ENCODE data around the gene TBC1D9B.

Gene TBC1D9B

DNA sequence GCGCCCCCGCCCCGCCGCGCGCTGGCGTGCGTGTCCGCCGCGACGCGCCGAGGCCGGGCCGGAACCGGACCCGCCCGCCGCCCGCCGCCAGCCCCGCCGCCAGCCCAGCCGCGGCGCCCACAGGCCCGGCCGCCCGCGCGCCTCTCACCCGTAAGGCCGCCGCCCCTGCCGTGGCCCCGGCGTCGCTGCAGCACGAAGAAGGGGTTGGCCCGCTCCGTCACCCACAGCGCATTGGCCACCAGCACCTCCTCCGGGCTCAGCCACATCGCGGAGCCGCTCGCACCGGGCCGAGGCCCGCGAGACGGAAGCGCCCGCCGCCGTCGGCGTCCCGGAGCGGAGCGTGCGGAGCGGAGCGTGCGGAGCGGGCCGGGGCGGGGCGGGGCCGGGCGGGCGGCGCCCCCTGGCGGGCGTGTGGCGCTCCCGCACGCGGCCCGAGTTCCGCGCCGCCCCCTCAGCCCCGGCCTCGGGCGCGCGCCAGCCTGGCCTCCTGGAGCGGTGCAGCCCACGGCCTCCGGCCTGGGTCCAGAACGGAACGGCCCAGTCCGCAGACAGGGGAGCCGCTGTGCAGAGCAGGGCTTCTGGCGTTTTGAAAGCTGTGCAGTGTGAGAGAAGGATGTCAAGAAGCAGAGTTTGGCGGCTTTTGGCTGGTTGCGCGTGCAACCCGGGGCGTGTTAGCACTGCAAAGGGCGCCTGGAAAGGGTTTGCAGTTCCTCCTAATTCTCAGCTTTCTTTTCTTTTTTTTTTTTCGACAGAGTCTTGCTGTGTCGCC is at the start of gene TBC1D9B:
TBC1D9B (minus strand) TSS at position 342 of the 769 bp plus-strand sequence; CDS start at position 266, 76 bp downstream.
- peak; percentile 13 to 46 for DNase-seq (ENCODE audit: extremely low read depth in 1 of 2, low read depth in 1 of 2)

DNA sequence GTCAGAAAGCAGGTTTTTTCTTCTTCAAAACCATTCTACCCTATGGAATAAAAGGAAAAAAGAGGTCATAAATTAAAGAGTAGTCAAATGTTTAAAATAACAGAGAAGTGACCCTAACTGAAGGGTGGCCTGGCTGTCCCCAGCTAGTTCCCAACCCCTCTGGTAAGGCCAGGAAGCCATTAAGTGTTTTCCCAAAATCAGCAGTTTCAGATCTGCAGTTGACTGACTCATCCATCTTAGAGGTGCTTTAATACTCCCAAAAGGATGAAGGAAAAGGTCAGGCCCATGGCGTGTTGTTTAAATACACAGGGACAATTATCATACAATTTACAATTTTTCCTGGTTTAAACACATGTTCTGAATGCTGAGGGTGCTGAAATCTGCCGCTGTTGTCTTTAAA is 47.9 kb upstream of the TBC1D9B start:
- no peak for DNase-seq (ENCODE audit: extremely low read depth in 1 of 2, low read depth in 1 of 2)

DNA sequence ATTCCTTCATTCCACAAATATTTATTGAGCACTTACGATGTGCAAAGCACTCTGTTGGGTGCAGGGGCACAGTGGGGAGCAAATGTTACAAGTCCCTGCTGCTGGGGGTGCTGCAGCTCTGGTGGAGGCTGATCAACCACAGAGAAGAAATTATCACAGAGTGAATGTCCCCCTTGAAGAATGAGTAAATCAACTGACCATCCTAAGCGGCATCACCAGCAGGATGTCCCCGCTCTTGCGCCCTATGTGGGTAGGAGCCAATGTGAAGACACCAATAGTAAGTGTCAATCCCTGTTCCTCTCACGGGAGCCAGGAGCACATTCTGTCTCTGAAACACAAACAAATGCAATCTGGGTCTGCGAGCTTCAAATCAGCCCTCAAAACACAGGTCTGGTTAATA is 47.4 kb upstream of the TBC1D9B start:
- DNase-seq (ENCODE audit: extremely low read depth in 1 of 2, low read depth in 1 of 2): no peak

DNA sequence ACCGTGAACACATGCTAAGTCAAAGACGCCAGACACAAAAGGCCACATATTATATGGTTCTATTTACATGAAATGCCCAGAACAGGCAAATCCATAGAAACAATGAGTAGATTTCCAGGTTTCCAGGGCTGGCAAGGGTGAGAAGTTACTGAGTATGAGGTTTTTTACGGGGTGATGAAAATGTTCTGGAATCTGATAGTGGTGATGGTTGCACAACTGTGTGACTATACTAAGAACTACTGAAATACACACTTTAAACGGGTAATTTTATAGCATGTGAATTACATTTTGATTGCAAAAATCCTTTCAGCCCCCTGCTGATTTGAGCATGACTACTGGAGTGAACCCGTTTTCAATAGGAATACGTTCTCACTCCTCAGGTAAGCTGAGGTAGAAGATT is 46.7 kb upstream of the TBC1D9B start:
- no peak for DNase-seq (ENCODE audit: extremely low read depth in 1 of 2, low read depth in 1 of 2)

DNA sequence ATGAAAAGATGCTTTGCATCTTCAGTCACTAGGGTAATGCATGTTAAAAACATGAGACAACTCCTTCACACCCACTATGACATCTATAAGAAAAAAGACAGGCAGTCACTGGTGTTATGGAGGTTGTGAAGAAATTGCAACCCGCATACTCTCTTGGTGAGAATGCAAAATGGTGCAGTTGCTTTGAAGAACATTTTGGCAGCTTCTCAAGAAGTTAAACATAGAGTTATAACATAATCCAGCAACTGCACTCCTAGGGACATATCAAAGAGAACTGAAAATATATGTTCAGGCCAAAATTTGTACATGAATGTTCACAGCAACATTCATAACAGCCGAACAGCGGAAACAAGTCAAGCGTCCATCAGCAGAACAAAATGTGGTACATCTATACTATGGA is 46.3 kb upstream of the TBC1D9B start:
- DNase-seq (ENCODE audit: extremely low read depth in 1 of 2, low read depth in 1 of 2): no peak

DNA sequence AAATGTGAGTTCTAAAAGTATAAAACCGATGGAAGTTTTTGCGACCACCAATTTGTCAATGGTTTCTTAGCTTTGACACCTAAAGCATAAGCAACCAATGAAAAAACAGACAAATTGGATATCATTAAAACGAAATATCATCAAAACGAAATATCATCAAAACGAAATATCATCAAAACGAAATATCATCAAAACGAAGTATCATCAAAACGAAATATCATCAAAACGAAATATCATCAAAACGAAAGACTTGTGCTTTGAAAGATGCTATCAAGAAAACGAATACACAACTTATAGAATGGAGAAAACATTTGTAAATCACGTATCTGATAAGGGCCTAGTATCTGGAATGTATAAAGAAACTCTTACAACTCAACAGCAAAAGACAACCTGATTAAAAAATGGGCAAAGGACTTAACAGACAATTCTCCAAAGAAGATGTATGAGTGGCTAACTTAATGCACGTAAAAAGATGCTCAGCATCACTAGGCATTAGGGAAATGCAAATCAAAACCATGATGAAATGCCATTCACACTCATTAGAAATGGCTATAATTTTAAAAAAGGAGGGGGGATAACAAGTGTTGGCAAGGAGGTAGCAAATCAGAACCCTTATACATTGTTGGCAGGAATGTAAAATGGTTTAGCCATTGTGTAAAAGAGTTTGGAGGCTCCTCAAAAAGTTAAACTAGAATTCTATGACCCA is 29.4 kb upstream of the TBC1D9B start:
- no peak for DNase-seq (ENCODE audit: extremely low read depth in 1 of 2, low read depth in 1 of 2)

DNA sequence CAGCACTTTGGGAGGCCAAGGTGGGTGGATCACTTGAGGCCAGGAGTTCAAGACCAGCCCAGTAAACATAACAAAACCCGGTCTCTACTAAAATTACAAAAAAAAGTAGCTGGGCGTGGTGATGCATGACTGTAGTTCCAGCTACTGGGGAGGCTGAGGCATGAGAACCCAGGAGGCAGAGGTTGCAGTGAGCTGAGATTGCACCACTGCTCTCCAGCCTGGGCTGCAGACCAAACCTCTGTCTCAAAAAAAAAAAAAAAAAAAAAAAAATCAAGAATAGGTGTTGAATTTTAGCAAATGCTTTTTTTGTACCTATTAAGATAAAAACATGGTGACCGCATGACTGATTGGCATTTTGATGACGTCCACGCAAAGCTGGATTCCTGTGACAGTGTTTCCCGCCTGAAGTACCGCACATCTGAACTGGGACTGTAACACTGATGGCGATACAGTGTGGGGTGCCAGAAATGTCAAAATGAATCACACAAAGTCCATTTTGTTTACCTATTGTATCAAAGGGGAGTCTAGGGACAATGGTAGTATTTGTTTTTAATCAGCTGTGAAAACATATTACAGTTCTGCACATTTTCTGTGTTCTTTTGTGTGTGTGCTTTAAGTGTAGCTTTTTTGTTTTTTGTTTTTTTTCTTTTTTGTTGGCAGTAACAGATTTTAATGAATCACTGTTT is 23.2 kb upstream of the TBC1D9B start:
- no peak for DNase-seq (ENCODE audit: extremely low read depth in 1 of 2, low read depth in 1 of 2)

DNA sequence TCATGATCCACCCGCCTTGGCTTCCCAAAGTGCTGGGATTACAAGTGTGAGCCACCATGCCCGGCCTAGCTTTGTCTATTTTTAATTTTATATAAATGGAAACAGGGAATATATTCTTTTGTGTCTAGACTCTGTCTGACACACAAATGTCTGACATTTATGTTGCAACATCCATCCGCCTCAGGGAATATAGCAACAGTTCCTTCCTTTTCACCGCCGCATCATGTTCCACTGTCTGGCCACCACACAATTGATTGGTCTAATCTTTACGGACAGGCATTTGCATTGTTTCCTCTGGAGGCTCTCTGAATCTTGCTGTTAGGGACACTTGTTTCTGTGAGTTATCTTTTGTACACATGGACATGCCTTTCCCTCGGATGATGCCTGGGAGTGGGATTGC is 20.1 kb upstream of the TBC1D9B start:
- no peak for DNase-seq (ENCODE audit: extremely low read depth in 1 of 2, low read depth in 1 of 2)

DNA sequence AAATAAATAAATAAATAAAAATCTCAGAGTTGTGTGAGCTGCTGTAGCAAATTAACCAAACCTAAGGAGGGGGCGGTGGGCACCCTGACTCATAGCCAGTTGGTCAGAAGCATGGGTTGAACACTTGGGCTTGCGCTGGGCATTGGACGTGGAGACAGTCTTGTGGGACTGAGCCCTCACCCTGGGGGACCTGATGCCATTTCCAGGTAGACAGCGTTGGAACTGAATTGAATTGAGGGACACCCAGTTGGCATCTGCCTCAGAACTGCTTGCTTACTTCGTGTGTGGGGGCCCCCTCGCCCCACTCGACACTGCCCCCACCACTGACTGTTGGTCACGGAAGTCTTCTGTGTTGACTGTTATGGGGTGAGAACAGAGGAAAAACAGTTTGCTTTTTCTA is 19.0 kb upstream of the TBC1D9B start:
- DNase-seq (ENCODE audit: extremely low read depth in 1 of 2, low read depth in 1 of 2): no peak

DNA sequence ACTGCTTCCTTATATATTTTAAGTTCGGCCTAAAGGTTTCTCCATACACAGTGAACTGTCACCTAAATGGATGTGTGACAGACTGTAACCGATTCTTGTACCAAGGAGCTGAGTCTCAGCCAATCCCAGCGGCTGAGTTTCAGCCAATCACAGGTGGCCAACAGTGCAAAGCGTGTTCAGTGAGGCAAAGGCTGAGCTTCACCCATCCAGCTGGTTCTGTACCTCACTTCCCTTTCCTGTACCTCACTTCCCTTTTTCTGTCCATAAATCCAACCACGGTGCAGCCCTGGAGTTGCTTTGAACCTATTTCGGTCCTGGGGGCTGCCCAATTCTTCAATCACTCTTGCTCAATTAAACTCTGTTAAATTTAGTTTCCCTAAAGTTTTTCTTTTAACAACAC is 15.7 kb upstream of the TBC1D9B start:
- DNase-seq (ENCODE audit: extremely low read depth in 1 of 2, low read depth in 1 of 2): no peak

DNA sequence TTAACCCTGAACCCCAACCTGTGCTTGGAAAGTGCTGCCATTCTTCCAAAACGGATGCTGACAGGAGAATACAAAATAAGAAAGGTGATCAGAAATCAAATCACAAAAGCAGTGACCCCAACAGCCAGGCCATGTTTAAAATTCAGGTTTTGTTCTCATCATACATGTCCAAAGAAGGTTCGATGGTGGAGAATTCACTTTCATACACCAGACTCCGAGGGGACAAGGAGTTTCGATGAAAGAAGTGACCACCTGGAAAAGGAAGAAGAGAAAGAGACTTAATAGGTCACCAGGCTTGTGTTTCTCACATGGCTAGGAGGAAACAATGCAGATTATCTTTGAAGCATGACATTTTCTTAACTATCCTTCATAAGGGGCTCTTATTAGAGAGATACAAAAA is 12.5 kb upstream of the TBC1D9B start:
- no peak for DNase-seq (ENCODE audit: extremely low read depth in 1 of 2, low read depth in 1 of 2)

DNA sequence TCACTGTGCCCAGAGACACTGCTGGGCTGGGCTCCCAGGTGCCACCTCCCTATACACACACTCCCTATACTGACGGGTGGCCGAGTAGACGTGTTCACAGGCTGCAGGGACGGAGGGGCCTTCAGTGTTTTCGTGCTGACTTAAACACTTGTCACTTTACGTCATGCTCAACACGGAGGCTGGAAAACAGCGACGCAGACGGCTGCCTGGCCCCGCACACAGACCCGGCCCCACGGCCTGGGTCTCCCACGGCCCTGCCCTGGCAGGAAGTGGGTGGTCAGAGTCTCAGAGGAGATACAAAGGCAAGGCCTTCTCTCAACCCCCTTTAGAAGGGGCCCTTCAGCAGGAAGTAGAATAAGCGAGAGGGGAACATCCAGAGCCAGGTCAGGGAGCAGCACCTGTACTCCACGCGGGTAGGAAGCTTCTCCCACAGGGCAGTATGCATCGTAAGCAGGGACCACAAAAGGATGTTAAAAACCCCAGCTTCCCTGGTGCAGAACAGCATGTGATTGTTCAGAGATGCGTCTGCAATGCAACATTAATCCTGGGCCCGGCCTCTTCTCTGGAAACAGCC is 11.9 kb upstream of the TBC1D9B start:
- DNase-seq (ENCODE audit: extremely low read depth in 1 of 2, low read depth in 1 of 2): no peak

DNA sequence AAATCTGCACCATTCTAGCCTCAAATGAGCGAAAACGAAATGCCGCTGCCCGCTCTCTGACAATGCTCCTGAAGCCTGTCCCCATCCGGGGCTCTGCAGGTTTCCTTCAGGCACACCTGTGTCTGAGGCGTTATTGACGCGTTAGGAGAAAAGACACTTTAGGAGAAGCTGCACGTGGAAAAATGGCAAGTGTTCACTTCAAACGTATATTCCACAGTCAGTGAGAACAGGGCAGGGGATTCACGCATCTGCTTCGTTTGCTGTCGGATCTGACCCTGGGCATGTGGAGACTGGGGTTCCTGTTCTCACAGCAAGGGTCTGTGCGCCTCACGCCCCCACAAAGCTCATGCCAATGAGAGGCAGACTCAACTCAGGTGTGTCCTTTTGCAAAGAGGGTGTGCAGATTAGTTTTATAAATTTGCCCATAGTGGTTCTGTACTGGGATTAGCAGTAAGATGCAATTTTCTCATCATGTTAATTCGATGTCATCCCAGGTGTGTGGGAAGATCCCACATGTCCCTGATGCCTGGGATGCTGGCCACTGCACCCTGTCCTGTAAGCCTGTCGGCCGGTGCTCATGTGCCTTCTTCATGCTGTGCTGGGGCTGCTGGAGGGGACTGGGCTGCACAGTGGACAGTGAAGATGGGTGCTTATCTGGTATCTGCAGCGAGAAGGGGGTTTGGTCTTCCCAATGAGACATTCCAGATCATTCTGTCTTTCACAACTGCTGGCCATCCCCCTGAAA is 11.2 kb upstream of the TBC1D9B start:
- no peak for DNase-seq (ENCODE audit: extremely low read depth in 1 of 2, low read depth in 1 of 2)

DNA sequence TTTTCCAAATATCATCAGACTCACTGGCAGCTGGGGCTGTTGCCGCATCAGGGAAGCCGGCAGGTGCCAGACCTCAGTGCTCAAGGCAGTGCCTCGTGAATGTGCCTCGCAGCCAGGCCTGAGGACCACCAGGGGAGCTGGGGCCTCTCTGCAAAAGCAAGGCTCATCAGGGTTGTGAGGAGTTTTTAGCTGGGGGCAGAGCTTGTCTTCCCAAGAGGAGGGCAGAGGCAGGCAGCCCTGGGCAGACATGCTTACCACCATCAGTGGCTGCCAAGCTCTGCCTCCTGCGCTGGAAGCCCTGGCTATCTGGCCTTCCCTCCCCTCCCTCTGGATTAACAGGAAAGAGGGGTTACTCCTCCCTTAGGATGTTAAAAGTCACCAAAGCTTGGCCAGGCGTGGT is 8.8 kb upstream of the TBC1D9B start:
- DNase-seq (ENCODE audit: extremely low read depth in 1 of 2, low read depth in 1 of 2): no peak

DNA sequence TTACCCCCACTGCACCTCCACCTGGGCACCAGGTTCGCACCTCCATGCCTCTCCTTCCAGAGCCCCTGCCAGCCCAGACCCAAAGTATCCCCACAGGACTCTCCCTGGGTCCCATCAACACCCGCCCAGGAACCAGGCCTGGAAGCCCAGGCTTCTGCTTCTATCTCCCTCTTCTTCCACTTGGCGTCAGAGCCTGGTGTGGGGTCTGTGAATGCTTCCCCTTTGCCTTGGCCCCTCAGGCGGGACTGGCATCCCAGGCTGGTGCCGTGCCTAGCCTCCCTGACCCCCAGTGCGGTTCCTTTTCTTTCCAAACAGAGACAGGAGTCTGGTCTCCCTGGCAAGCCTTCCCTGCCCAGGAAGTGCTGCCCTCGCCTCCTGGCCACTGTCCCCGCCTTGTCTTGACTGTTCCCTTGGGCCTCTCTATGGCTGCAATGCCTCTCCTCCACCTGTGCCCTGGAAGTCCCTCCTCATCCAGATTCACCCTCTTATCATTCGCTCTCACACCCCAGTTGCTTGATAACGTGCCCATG is 7.8 kb upstream of the TBC1D9B start:
- no peak for DNase-seq (ENCODE audit: extremely low read depth in 1 of 2, low read depth in 1 of 2)

DNA sequence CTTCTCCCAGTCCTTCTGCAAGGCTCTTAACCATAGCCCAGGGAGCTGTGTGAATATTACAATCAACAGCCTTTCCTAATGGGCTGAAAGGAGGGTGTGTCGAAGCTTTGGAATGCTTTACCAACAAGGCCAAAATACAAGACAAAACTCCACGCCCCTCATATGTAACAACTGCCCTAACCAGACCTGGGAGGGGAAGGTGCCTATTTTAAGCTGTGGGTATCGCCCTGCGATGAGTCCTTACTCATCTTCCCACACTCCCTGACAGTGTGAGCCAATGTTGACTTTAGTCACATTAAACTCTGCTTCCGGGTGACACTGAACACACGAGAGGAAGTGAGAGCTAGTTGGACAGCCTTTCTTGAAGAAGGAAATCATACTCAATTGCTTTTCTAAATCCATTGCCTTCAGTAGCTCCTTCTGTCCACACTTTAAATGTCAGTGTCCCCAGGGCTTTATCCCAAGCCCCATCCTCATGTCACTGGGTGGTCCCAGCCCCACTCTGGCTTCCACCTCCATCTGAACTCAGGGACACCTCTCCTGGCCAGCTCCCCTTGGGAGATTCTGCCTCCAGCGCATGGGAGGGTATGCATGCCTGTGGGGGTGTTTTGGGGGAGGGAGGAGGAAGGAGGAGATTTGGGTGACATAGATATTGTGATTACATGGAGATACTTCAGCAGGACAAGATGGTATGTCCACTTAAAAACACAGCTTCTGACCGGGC is 6.5 kb upstream of the TBC1D9B start:
- no peak for DNase-seq (ENCODE audit: extremely low read depth in 1 of 2, low read depth in 1 of 2)

DNA sequence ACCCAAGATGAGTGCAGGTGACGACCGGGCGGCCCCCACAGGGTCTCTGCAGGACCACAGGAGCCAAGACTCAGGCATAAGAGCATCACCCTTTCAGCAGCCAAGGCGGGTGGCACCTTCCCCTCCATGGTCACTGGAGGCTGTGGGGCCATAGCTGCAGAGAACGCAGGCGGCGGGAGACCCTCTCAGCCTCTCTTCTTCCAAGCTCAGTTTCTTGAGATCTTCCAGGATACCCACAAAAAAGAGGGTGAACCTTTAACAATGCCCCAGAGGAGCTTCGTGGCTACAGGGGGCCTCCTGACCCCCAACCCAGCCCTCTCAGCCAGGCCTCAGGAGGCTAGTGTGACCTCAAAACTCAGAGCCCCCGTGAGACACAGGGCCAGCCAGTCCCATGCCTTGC is 5.8 kb upstream of the TBC1D9B start:
- DNase-seq (ENCODE audit: extremely low read depth in 1 of 2, low read depth in 1 of 2): no peak

DNA sequence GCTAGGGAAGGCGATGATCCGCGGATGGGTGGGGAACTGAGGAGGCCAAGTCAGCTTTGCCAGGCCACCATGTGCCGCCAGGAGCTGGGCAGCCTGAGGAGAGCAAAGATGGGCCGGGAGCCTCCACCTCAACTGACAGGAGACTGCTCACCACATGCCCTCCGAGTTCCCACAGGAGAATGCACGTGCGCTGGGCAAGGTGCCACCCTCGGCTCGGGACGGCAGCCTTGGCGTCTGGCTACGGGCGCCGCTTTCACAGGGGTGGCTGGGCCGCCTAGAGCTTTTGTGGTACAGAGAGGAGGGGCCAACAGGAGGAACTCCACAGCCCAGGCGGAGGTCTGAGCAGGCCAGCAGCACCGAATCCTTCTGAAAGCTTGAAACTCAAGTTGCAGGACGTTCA is 5.3 kb upstream of the TBC1D9B start:
- DNase-seq (ENCODE audit: extremely low read depth in 1 of 2, low read depth in 1 of 2): no peak

DNA sequence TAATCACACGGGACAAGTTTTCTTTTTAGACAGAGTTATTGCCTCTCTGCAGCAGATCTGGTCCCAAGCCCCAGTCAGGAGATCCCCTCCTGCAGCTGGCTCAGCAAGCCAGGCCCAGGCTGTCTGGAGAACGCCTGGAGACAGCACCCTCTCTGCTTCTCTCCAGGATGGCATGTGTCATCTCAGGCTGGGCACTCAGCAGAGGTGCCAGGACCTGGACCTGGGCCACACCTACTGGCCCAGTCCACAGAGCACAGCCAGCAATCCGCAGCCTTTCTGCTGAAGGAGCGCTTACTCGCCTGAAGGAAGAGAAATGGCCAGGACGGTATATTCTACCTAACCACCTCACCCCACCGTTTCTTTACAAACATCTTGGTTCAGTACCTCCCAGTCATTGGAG is 4.7 kb upstream of the TBC1D9B start:
- no peak for DNase-seq (ENCODE audit: extremely low read depth in 1 of 2, low read depth in 1 of 2)

DNA sequence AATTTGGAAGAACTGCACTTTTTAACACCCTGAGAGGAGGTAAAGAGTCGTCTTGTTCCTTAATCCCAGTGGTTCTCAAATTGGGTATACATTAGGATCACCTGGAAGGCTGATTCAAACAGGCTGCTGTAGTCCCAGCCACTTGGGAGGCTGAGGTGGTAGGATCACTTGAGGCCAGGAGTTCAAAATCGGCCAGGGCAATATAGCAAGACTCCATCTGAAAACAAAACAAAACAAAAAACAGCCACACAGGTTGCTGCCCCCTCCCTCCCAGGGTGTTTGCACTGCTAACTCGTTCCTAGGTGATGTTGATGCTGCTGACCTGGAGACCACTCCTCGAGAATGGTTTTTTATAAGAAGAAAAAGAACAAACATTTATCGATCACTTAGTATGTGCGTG is 1.5 kb upstream of the TBC1D9B start:
- no peak for DNase-seq (ENCODE audit: extremely low read depth in 1 of 2, low read depth in 1 of 2)
